BJ (cell line): ENCODE results near the gene FMO1. TPM values are rescaled to one million over a fixed set of nuclear protein-coding genes. Genes with fewer than 3 reads are reported as not detected.

Experiments
- CTCF ChIA-PET: fragments of 350-600 bp; formaldehyde crosslinking; extraction: SDS; loops from one replicate; lab custom pipeline; 2021; ENCODE audit warnings: antibody characterized with exemption, inconsistent platforms; lab: Yijun Ruan, JAX
- POLR2A ChIA-PET: fragments of 300-600 bp; sonication (Branson Sonifier 250); formaldehyde crosslinking; extraction: SDS; loops from one replicate; lab custom pipeline; 2021; ENCODE audit warnings: antibody characterized with exemption; lab: Charles Lee
- DNase-seq: peaks from one replicate; pipeline ENCODE4 v3.0.0-alpha.2; 2011; ENCODE audit warnings: low read depth
- H3K27me3 ChIP-seq: 2 replicates; pipeline ENCODE4 v1.6.0; 2011; ENCODE audit warnings: low read length; ENCODE audit not compliant: control insufficient read depth, insufficient read depth
- H3K36me3 ChIP-seq: 2 replicates; pipeline ENCODE4 v1.5.1; 2011; ENCODE audit warnings: low read length; ENCODE audit not compliant: control insufficient read depth, insufficient read depth
- H3K4me3 ChIP-seq: 2 replicates; pipeline ENCODE4 v1.5.1; 2011; ENCODE audit warnings: low read depth, mild to moderate bottlenecking, control low read depth, low read length
- CTCF ChIP-seq: IDR thresholded peaks from 2 replicates; pipeline ENCODE4 v1.5.1; 2011; ENCODE audit warnings: low read depth, mild to moderate bottlenecking, control low read depth, inconsistent platforms, low read length, moderate library complexity; ENCODE audit not compliant: insufficient read depth
- polyA plus RNA-seq: library from polyadenylated mRNA; depleted of rRNA; stranded (reverse); fragments of >200 nt; gene quantifications from 2 replicates; pipeline ENCODE4 v1.2.3, GENCODE V29; 2011; rRNA removed
- small RNA-seq: library from RNA; depleted of rRNA; stranded (forward); fragments of <200 nt; gene quantifications from one replicate; pipeline ENCODE3, GENCODE V24; 2012; ENCODE audit warnings: low replicate concordance, low read depth; ENCODE audit not compliant: insufficient read length

The FMO1 gene
- polyA plus RNA-seq, 1 experiment = 0.91 TPM

GRCh38 chr1:171334024-171334640 is 85.8 kb downstream of the FMO1 start:
- no peak for TF ChIP-seq CTCF
- Histone ChIP-seq H3K36me3 (no peaks in the 10 kb centered on the region), H3K27me3 (no peaks in the 10 kb centered on the region), H3K4me3 (no peak overlapping the region)
- CTCF ChIA-PET = interaction anchor here (1.0 to 1.2 kb wide), 2 partner anchors 10 to 89 kb away, joined by 4 read pairs; no protein-coding TSS in a partner anchor
- POLR2A ChIA-PET = interaction anchor here (0.6 kb wide), 1 partner anchor 588 kb away, joined by 4 read pairs; no protein-coding TSS in a partner anchor
- DNase-seq = no peak

Small RNA genes within 50 kb of the gene (small RNA-seq; reads per million reads assigned to genes)
- not detected for gene RF00019

Other genes starting within 250 kb of the FMO1 start
- 0.45 and 0.70 TPM in 2 replicates for gene FMO3, start 157.6 kb upstream of the FMO1 start, polyA plus RNA-seq
- gene FMO2, start 63.2 kb upstream of the FMO1 start, polyA plus RNA-seq = 0.07 and 0.17 TPM in 2 replicates
- gene FMO4, start 65.7 kb downstream of the FMO1 start, polyA plus RNA-seq = 4.2 and 7.5 TPM in 2 replicates
- gene PRRC2C, start 237.0 kb downstream of the FMO1 start, polyA plus RNA-seq = 27.2 and 39.5 TPM in 2 replicates